Femur (tissue), 1 donor: Measurements from ENCODE around the gene CEACAM16.

Experiments used
- DNase-seq: peaks from one replicate; pipeline ENCODE4 v3.0.0-alpha.2; 2017

CEACAM16 gene

DNA sequence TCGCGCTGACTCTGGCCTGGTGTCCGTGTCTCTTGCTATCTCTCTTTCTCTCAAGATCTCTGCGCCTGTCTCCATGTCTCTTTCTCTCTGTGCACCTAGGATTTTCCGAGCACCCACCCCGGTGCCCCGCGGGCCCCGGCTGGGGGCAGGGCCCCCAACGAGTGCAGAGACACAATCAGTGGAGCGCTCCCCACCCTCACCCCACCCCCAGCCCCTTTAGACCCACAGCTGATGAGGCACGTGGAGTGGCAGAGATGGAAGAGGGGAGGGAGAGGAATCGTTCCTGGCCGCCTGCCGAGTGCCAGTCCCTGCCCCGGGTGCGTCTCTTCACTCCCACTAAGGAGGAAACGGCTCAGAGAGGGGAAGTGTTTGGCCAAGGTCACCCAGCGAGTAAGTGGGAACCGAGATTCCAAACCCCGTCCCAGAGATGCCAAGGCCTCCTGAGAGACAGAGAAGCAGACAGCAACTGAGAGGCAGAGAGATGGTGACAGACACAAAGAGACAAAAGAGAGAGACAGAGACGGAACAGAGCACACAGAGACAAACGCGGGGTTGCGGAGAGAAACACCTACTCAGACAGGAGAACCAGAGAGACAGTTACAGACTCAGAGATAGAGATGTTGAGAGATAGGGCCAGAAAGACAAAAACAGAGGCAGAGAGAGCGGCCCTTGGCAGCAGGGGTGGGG is 48.9 kb downstream of the CEACAM16 start:
- peak; percentile 70 for DNase-seq

DNA sequence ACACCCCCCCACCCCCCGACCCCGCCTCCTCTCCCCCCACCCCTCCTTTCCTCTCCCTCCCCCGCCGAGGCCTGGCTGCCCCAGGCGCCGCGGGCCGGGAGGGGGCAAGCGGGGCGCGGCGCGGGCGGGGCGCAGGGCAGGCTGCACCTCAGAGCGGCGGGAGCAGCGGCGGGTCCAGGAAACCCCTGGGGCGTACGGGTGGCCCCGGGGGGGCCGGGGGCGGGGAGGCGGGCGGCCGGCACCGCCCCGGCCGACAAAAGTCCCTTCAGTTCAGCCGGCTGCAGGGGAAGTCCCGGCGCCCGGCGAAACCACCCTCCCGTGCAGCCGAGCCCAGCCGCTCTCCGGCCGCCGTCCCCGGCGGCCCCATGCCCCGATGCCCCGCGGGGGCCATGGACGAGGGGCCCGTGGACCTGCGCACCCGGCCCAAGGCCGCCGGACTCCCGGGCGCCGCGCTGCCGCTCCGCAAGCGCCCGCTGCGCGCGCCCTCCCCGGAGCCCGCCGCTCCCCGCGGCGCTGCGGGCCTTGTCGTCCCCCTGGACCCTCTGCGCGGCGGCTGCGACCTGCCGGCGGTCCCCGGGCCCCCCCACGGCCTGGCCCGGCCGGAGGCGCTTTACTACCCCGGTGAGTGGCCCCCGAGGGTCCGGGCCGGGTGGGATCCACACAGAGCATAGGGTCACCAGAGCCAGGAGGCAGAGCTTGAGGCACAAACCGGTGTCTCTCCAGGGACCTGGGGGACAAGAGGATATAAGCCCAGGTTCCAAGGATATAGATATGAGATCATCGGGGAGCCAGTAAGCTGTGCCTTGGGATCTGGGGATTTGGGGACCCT is 49.7 kb downstream of the CEACAM16 start, which contains the start of gene BCL3:
BCL3 (plus strand) TSS at position 283 of the 829 bp plus-strand sequence; CDS start at position 366, 83 bp downstream.
- peak; percentile 65 for DNase-seq

DNA sequence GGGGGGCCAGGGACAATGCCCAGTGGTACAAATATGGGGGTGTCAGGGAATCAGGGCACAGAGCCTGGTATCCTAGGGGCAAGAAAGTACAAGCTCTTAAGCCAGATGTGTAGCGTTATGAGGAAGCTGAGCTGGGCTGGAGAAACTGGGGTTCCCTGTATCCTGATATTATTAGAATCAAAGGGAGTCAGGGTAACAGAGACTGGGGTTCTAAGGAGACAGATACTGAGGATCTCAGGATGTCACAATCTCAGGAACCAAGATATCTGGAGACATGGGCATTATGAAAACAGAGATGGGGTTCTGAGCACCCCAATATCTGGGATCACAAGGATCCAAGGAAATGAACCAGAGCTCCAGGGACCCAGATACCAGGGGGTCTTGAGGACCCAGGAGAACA is 50.3 kb downstream of the CEACAM16 start:
- DNase-seq: no peak

DNA sequence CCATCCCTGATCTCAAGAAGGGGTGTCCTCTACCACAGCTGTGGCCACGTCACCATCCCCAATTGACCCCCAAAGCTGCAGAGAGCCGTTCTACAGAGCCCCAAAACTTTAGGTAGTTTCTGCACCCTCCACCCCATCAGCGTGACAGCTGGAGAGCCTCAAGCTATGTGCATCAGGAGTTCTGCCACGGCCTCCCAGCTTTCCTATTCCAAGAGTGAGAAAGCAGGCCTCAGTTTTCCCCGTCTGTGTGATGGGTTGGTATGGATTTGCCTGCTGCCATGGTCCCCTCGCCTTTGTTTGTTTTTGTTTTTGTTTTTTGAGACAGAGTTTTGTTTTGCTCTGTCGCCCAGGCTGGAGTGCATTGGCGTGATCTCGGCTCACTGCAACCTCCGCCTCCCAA is 51.0 kb downstream of the CEACAM16 start:
- DNase-seq: no peak

DNA sequence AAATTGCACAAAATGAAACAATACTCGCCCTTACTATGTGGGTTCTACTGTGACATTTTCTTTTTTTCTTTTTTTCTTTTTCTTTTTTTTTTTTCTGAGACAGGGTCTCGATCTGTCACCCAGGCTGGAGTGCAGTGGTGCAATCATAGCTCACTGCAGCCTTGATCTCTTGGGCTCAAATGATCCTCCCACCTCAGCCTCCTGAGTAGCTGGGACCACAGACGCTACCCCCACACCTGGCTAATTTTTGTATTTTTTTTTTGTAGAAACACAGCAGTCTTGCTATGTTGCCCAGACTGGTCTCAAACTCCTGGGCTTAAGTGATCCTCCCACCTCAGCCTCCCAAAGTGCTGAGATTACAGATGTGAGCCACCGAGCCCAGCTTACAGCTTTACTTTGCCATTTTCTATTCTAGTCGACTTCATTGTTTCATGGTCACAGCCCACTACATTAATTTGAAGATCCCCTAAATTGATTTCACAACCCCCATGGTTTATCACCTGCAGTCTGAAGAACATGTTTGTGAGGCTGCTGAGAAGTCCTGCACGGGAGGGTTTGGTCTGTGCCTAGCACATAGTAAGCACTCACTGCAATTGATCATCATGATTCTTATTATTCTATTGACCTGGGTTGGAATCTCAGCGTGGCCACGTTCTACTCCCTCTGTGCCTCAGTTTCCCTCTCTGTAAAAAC is 53.3 kb downstream of the CEACAM16 start:
- DNase-seq: no peak

DNA sequence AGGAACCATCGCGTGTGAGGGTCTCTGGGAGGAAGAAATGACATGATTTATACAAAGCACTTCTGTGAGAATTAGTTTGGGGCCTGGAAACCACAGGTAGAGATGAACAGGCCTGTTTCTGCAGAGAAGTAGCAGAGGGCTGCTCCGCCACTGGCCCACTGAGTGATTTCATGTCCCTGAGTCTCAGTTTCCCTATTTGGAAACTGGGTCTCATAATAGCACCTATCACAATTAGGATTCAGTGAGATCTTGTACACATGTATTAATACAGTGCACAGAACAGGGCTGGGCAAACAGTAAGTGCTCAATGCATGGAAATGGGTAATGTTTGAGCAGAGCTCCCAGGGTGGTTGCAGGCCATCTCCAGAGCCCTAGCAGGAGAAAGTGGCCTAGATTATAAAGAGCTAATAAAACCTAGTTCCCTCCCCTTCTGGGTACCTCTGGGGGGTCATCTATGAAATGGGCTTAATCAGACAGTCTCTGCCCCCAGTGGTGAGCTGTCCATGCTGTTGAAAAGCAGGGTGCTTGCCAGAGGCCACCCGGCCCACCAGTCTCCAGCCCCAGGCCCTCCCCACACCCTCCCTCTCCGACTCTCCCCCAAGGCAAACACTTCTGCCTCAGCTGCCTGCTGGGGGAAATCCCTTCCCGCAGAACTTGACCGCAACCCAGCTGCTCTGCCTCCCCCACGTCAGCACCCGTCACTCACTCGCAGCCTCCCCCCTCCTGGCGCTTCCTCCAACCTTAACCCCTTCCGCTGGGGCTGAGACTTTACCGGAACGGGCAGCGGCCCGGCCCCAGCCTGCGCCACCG is 54.1 kb downstream of the CEACAM16 start:
- peak; percentile 94 for DNase-seq

DNA sequence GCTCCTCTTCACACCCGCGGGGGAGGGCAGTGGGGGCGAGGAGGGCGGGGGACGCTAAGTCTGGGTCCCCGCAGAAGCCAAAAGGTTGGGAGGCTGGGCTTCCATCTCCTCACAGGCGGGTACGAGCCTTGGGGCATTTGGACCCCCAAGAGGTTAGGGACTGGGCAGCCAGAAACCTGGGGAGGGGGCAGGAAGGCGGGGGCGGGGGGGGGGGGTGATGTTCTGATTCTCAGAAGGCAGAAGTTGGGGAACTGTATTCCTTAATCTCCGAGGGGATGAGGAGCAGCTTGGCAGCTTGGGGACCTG is 54.6 kb downstream of the CEACAM16 start:
- no peak for DNase-seq

DNA sequence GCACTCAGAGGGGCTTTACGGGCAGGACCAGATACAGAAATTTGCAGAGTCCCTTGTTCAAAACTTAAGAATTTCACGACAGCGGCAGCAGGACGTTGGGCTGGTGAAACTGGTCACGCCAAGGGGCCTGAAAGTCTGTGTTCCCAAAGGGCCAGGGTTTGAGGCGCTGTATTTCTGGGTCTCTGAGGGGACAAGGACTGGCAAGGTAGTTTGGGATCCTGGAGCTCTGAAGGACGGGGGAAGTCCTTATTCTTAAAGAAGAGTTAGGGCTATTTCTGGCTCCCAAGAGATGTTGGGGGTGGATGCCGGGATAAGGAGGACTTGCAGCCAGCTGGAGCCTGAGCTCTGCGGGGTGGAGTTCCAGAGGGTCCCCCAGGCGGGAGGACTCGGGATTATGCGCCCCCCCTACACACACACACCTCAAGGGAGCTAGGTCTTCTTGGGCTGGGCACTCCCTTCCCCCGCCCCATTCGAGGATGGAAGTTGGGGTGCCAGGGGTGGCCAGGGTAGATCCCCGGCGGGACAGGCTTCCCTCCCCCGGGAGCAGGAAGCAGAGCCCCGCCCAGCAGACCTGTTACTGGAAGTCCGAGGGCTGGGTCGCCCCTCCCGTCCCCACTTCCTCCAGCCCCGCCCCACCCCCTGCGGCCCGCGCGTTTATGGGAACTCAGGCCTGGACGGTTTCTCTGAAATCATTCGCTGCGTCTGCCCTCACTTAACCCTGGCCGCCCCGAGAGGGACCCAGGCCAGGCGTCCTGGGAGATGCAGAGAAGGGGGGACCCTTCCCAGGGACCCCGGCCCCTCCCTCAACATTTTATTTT is 55.2 kb downstream of the CEACAM16 start:
- peak; percentile 87 for DNase-seq

DNA sequence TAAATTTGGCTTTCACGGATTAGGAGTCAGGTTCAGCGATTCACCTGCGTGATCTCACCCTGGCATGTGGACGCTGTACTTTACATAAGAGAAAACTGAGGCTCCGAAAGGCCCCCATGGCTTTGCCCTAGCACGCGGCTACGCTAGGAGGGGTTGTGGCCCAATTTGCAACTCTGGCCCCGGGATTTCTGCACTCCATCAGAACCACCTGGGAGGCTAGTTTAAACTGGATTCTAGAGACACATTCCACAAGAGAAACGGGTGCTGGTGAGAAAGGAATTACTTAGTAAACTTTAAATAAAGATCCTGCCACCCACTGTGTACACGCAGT is 55.8 kb downstream of the CEACAM16 start:
- DNase-seq: no peak

DNA sequence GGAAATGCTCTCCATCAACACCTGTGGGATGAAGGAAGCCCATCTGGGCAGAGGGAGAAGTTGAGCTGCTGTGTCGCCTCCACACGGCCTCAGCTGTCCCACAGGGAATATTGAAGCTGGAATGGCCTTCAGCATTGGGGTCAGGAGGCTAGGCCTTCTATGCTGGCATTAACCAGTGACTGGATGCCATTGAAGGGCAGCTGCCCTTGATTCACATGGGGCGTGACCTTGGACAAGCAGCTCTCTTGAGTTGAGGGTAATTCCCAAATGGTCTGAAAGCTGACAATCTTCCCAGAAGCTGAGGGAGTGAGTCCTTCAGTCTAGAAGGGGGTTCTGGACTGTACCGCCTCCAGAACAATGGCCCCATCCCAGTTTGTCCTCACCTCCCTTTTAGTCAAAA is 56.3 kb downstream of the CEACAM16 start:
- DNase-seq: no peak

DNA sequence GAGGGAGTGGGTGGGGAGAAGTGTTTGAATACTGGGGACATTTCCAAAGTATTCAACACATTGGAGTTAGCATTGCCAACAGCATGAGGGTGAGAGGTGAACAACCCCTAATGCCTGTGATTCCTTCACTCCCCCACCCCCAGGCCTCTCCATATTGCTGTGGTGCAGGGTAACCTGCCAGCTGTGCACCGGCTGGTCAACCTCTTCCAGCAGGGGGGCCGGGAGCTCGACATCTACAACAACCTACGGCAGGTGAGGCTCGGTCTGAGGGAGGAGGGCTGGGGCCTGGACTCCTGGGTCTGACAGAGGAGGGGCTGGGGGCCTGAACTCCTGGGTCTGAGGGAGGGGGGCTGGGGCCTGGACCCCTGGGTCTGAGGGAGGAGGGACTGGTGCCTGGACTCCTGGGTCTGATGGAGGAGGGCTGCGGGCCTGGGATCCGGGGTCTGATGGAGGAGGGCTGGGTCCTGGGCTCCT is 57.2 kb downstream of the CEACAM16 start:
- no peak for DNase-seq

DNA sequence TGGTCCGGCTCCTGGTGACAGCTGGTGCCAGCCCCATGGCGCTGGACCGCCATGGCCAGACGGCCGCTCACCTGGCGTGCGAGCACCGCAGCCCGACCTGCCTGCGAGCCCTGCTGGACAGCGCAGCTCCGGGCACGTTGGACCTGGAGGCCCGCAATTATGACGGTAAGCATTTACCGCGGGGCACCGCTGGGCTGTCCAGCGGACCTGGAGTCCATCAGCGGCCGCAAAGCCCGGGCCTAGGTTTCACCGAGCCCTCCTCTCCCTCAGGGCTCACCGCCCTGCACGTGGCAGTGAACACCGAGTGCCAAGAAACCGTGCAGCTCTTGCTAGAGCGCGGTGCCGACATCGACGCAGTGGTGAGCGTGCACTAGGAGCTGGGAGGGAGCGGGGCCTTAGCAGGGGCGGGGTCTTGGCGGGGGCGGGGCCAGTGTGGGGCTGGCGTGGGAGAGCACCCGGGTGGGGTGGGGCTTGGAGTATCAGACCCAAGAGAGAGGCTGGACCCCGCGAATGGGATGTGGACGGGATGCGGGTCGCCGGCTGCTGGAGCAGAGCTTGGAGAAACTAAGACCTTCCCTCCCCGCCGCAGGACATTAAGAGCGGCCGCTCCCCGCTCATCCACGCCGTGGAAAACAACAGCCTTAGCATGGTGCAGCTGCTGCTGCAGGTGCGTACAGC is 58.2 kb downstream of the CEACAM16 start:
- peak; percentile 85 for DNase-seq

DNA sequence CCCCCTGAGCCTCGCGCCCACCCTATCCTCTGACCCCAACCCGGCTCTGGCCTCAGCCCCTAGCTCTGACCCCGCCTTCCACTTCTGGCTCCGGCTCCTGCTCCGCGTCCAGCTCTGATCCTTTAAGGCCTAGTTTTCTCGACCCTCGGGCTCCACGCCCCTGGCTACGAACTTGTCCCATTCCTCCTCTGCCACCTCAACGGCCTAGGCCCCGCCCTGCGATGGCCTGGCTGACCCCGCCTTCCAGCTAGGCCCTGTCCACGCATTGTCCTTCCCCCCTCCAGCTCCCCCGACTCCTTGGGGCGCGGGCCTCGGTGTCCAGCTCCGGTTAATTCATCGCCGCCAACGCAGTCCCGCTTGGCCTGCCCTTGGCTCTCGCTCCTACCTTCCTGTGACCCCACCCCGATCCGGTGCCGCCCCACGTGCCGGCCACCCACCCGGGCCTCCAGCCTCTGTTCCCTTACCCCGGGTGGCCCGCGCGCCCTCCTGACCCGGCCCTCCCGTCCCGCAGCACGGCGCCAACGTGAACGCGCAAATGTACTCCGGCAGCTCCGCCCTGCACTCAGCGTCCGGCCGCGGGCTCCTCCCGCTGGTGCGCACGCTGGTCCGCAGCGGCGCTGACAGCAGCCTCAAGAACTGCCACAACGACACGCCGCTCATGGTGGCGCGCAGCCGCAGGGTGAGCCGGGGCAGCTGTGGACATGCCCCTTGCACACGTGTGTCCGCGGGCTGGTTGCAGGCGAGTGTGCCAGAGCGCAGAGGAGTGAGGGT is 59.0 kb downstream of the CEACAM16 start:
- peak; percentile 84 for DNase-seq

DNA sequence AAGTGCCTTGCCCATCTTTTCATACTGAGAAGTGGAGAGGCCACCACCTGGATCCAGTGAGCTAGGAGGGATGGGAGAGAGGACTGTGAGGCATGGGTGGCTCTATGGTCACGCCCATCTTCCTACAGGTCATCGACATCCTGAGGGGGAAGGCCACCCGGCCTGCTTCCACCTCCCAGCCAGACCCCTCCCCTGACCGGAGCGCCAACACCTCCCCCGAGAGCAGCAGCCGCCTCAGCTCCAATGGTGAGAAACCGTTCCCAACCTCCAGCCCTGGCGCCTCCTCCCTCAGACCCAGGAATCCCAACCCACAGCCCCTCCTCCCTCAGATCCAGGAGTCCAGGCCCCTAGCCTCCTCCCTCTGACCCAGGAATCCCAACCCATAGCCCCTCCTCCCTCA is 59.6 kb downstream of the CEACAM16 start:
- DNase-seq: peak; percentile 49

DNA sequence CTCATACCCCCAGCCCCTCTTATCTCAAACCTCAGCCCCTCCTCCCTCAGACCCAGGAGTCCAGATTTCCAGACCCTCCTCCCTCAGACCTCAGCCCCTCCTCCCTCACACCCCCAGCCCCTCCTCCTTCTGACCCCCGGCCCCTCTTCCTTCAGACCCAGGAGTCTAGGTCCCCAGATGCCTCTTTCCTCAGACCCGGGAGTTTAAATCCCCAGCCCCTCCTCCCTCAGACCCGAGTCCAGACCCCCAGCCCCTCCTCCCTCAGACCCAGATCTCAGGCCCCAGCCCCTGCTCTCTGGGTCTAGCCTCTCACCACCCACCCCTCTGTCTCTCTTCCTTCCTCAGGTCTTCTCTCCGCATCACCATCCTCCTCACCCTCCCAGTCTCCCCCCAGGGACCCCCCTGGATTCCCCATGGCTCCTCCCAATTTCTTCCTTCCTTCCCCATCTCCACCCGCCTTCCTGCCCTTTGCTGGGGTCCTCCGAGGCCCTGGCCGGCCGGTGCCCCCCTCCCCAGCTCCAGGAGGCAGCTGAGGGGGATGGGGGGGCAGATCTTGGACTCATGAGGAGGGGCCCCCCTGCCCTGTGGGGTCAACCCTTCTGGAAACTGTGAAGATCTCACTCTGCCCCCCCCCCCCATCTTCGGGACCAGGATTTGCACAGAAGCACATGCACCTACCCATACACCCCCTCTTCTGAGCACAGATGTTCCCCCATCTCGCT is 60.3 kb downstream of the CEACAM16 start:
- no peak for DNase-seq
